ENCODE measurements around the gene CHMP2A. TPM values are rescaled to one million over a fixed set of nuclear protein-coding genes. Genes with fewer than 3 reads are reported as not detected.

Gene CHMP2A
- total and polyA plus RNA-seq, 2 of the 13 experiments (the other 11 are each of a cell fraction or from before 2014, with no cell fraction given) = 49.7 to 55.0 TPM

GRCh38 chr19:58544591-58545285 is 10.2 kb downstream of the CHMP2A start (continued):
- 0 out of 2 replicates have a peak, but pooled peaks have one; percentile 1 for TF ChIP-seq ZNF770 (CRISPR knock-in tag; IDR thresholded peaks at IDR 0.05)
- TF ChIP-seq REL (CRISPR knock-in tag; conservative IDR thresholded peaks at IDR 0.05) = 0 out of 2 replicates have a peak, but pooled peaks have one; percentile 44
- no peak for TF ChIP-seq HHEX (CRISPR knock-in tag; IDR thresholded peaks at IDR 0.05)
- peak; percentile 0; the same call in 1 of the 2 replicates for TF ChIP-seq UBTF (CRISPR knock-in tag; IDR thresholded peaks at IDR 0.05)
- TF ChIP-seq ZNF790 (CRISPR knock-in tag; IDR thresholded peaks at IDR 0.05; ENCODE audit: borderline replicate concordance) = peak; percentile 6; the same call in 1 of the 2 replicates
- no peak for TF ChIP-seq SAFB2 (CRISPR knock-in tag; IDR thresholded peaks at IDR 0.05; ENCODE audit: borderline replicate concordance, low read depth)
- no peak for TF ChIP-seq CENPBD1 (CRISPR knock-in tag; IDR thresholded peaks at IDR 0.05; ENCODE audit: borderline replicate concordance, low read depth)
- TF ChIP-seq RFXANK (CRISPR knock-in tag; IDR thresholded peaks at IDR 0.05) = no peak
